GM12878 (cell line): ENCODE measurements around the gene ZMYND11. TPM values are rescaled to one million over a fixed set of nuclear protein-coding genes. Genes with fewer than 3 reads are reported as not detected.

Source experiments
- ATAC-seq: fragments of 200-7000 bp; cut with Tn5 transposase; 3 replicates; pipeline ENCODE4 v1.9.1; 2020; ENCODE audit warnings: mild to moderate bottlenecking, moderate library complexity
- BruUV-seq: library from RNA; stranded (reverse); fragments of 400-500 nt; replicated peaks from 2 replicates; lab custom pipeline; 2021; lab: Mats Ljungman, UMichigan
- CTCF ChIA-PET: fragments of 300-600 bp; sonication (Branson Sonifier 250); formaldehyde crosslinking; extraction: SDS; loops from one replicate; lab custom pipeline; 2021; ENCODE audit warnings: inconsistent platforms; lab: Yijun Ruan, JAX
- POLR2A ChIA-PET: fragments of 350-600 bp; formaldehyde crosslinking; extraction: SDS; loops from one replicate; lab custom pipeline; 2021; ENCODE audit warnings: inconsistent platforms; lab: Charles Lee
- RAD21 ChIA-PET: fragments of 300-600 bp; sonication (Branson Sonifier 250); formaldehyde crosslinking; loops from one replicate; lab custom pipeline; 2023; ENCODE audit warnings: antibody characterized with exemption; ENCODE audit not compliant: unreplicated experiment; lab: Charles Lee
- SMC1A ChIA-PET: fragments of 300-600 bp; sonication (Branson Sonifier 250); formaldehyde crosslinking; loops from one replicate; lab custom pipeline; 2023; ENCODE audit not compliant: unreplicated experiment, uncharacterized antibody; lab: Charles Lee
- DNase-seq: peaks from one replicate; pipeline ENCODE4 v3.0.0-alpha.2; 2011; ENCODE audit warnings: low read depth, low spot score
- FAIRE-seq: peaks from 3 replicates; lab custom pipeline; 2011; peaks lifted over from hg19 to GRCh38; lab: Jason Lieb, UNC
- H2AFZ ChIP-seq: 2 replicates; pipeline ENCODE4 v1.6.0; 2011; ENCODE audit warnings: low read depth, low read length, control low read depth; ENCODE audit not compliant: control insufficient read depth
- H3K27ac ChIP-seq: 2 replicates; pipeline ENCODE4 v1.5.1; 2011; ENCODE audit warnings: control low read depth; ENCODE audit not compliant: control insufficient read depth, insufficient read depth
- H3K27me3 ChIP-seq, 2 experiments: replicated peaks in 1 of 2; 2 replicates each; pipeline versions ENCODE4 v1.6.0 to v1.6.1; 2011; ENCODE audit warnings: low read length in 1 of 2; ENCODE audit not compliant: control insufficient read depth in 2 of 2, insufficient read depth in 2 of 2
- H3K36me3 ChIP-seq, 2 experiments: 2 replicates each; pipeline ENCODE4 v1.5.1; 2011; ENCODE audit warnings: low read length in 1 of 2; ENCODE audit not compliant: control insufficient read depth in 2 of 2, insufficient read depth in 2 of 2
- H3K4me1 ChIP-seq: 2 replicates; pipeline ENCODE4 v1.6.1; 2011; ENCODE audit warnings: mild to moderate bottlenecking, low read length, moderate library complexity, mixed read lengths; ENCODE audit not compliant: control insufficient read depth, insufficient read depth
- H3K4me2 ChIP-seq: 2 replicates; pipeline ENCODE4 v1.6.0; 2011; ENCODE audit warnings: control low read depth; ENCODE audit not compliant: control insufficient read depth, insufficient read depth
- H3K4me3 ChIP-seq: fragments of 200-600 bp; sonication (generic); 2 replicates; pipeline ENCODE4 v1.5.1; 2016
- H3K79me2 ChIP-seq: 2 replicates; pipeline ENCODE4 v1.6.0; 2011; ENCODE audit warnings: low read length; ENCODE audit not compliant: control insufficient read depth, insufficient read depth
- H3K9ac ChIP-seq: 2 replicates; pipeline ENCODE4 v1.8.0; 2011; ENCODE audit warnings: low read length, control low read depth, mixed read lengths; ENCODE audit not compliant: control insufficient read depth, insufficient read depth
- H3K9me3 ChIP-seq: replicated peaks from 3 replicates; pipeline ENCODE4 v1.5.1; 2011; ENCODE audit warnings: mild to moderate bottlenecking, low read length; ENCODE audit not compliant: control insufficient read depth, insufficient read depth
- H4K20me1 ChIP-seq: 2 replicates; pipeline ENCODE4 v1.6.0; 2011; ENCODE audit not compliant: control insufficient read depth, insufficient read depth
- CHD4 ChIP-seq: fragments of 200-600 bp; sonication (generic); IDR thresholded peaks from 2 replicates; pipeline ENCODE4 v1.6.1; 2016; ENCODE audit warnings: mild to moderate bottlenecking
- CREB1 ChIP-seq: IDR thresholded peaks from 2 replicates; pipeline ENCODE4 v1.6.1; 2012; ENCODE audit warnings: low read depth, mild to moderate bottlenecking, inconsistent platforms
- MYC ChIP-seq: IDR thresholded peaks from 2 replicates; pipeline ENCODE4 v1.6.1; 2011; ENCODE audit warnings: mild to moderate bottlenecking, low read length, moderate library complexity, inconsistent platforms; ENCODE audit not compliant: insufficient read depth, insufficient replicate concordance, insufficient read length, severe bottlenecking
- NFIC ChIP-seq: IDR thresholded peaks from 2 replicates; pipeline ENCODE4 v1.6.1; 2012; ENCODE audit warnings: low read depth, mild to moderate bottlenecking, inconsistent platforms, low read length, moderate library complexity
- NFYB ChIP-seq: IDR thresholded peaks from 2 replicates; pipeline ENCODE4 v1.6.1; 2011; ENCODE audit warnings: low read depth, mild to moderate bottlenecking, low read length, improper control_type of control experiment, moderate library complexity; ENCODE audit not compliant: insufficient read depth
- POLR2AphosphoS5 ChIP-seq: IDR thresholded peaks from 2 replicates; pipeline ENCODE4 v1.6.1; 2011; ENCODE audit warnings: mild to moderate bottlenecking, low read length, inconsistent platforms
- TAF1 ChIP-seq: IDR thresholded peaks from 2 replicates; pipeline ENCODE4 v1.6.1; 2011; ENCODE audit warnings: mild to moderate bottlenecking, low read depth, low read length, borderline replicate concordance
- USF2 ChIP-seq: IDR thresholded peaks from 2 replicates; pipeline ENCODE4 v1.6.1; 2011; ENCODE audit warnings: low read depth, low read length, improper control_type of control experiment, borderline replicate concordance
- WGBS: methylation state at CpG from one replicate; pipeline ENCODE4 v1.1.6; 2016; ENCODE audit warnings: low lambda C conversion rate; ENCODE audit not compliant: insufficient replicate concordance, insufficient coverage; ENCODE audit errors: missing lambda C conversion rate; 5-methylcytosine and 5-hydroxymethylcytosine counted together
- in situ Hi-C: fragments of 300-500 bp; cut with MboI; formaldehyde crosslinking; loops from 9 replicates; pipeline ENCODE4 v1.14.3; 2018; ENCODE audit warnings: mixed read lengths
- intact Hi-C: fragments of 100-400 bp; cut with micrococcal nuclease; formaldehyde crosslinking; loops from one replicate; pipeline ENCODE4 v1.14.2; 2022; ENCODE audit not compliant: unreplicated experiment
- polyA plus RNA-seq, 11 experiments: library from polyadenylated mRNA; depleted of rRNA in 4 of 11; unstranded in 6 of 11; stranded (reverse) in 5 of 11; fragments of >200 nt; fragmentation: Nextera tagmentation in 4 of 11; fragmentation: Illumina TruSeq in 1 of 11; extraction: Ambion mirVana in 4 of 11; extraction: Trizol in 1 of 11; gene quantifications; 1 replicate in 1 of 11; 2 replicates in 10 of 11; pipeline versions ENCODE4 v1.2.1 to v1.2.3, GENCODE V29; 2011 to 2016; ENCODE audit warnings: inconsistent platforms in 2 of 11, missing spikeins in 2 of 11, low read depth in 1 of 11
- total RNA-seq, 4 experiments: library from RNA; depleted of rRNA in 3 of 4; stranded (reverse); fragments of >200 nt in 3 of 4; fragmentation: Illumina TruSeq in 1 of 4; extraction: Trizol in 1 of 4; gene quantifications; 2 replicates each; pipeline versions ENCODE4 v1.2.1 to v1.2.3, GENCODE V29; 2013 to 2021
- TF ChIP-seq, protein P1 (sequence below): fragments of 450-650 bp; IDR thresholded peaks from 2 replicates; pipeline ENCODE4 v1.6.1; 2016; ENCODE audit warnings: mild to moderate bottlenecking

The ZMYND11 gene
- total and polyA plus RNA-seq, 10 of the 15 experiments (the other 5 are each of a cell fraction or from before 2014, with no cell fraction given) = 3.3 to 24.4 (median 13.1) TPM

DNA sequence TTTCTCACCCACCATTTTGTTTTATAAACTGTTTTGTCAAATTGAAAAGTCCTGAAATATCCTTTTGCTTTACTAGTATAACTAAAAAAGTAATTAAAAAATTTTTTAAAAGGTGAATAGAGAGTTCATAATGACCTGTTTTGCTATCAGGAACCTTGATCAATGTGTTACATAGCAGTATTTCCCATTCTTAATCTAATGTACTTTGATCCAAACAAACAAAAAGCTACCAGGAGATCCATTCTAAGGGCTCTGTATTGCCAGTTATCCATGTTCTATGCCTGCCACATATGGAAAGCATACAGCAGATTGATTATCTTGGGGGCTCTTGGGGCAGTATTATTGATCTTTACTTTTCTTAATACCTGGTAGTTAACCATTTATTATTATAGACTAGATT is 32.1 kb downstream of the ZMYND11 start:
- no peak overlapping the region for H3K9ac ChIP-seq
- H2AFZ ChIP-seq = no peak overlapping the region
- FAIRE-seq (no peak), ATAC-seq (no peak), DNase-seq (no peak)
- no peaks in the 10 kb centered on the region; the same call in none of the 2 replicates for H3K79me2 ChIP-seq
- intact Hi-C loops (no loop called here), in situ Hi-C loops (no loop called here)
- ChIA-PET CTCF (no interaction called here), SMC1A (no interaction called here), POLR2A (no interaction called here), RAD21 (no interaction called here)
- BruUV-seq = no TSS peak
- no peaks in the 10 kb centered on the region for H3K36me3 ChIP-seq
- H3K27ac ChIP-seq = no peak overlapping the region
- H4K20me1 ChIP-seq = no peaks in the 10 kb centered on the region
- no peak overlapping the region for H3K4me3 ChIP-seq
- TF ChIP-seq, protein P1, sequence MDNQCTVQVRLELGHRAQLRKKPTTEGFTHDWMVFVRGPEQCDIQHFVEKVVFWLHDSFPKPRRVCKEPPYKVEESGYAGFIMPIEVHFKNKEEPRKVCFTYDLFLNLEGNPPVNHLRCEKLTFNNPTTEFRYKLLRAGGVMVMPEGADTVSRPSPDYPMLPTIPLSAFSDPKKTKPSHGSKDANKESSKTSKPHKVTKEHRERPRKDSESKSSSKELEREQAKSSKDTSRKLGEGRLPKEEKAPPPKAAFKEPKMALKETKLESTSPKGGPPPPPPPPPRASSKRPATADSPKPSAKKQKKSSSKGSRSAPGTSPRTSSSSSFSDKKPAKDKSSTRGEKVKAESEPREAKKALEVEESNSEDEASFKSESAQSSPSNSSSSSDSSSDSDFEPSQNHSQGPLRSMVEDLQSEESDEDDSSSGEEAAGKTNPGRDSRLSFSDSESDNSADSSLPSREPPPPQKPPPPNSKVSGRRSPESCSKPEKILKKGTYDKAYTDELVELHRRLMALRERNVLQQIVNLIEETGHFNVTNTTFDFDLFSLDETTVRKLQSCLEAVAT = no peak
- H3K4me1 ChIP-seq = no peaks in the 10 kb centered on the region
- H3K27me3 ChIP-seq = no peaks in the 10 kb centered on the region
- peaks cover 2% of the 10 kb centered on the region; the same call in 2 of the 3 replicates for H3K9me3 ChIP-seq
- no peak overlapping the region for H3K4me2 ChIP-seq

- ChIA-PET RAD21 (no interaction called here), CTCF (no interaction called here), SMC1A (no interaction called here), POLR2A (no interaction called here)
- Histone ChIP-seq H3K36me3 (no peaks in the 10 kb centered on the region), H3K79me2 (no peaks in the 10 kb centered on the region), H2AFZ (no peak overlapping the region), H3K4me1 (no peaks in the 10 kb centered on the region), H3K9ac (no peak overlapping the region), H3K9me3 (no peaks in the 10 kb centered on the region; the same call in 2 of the 3 replicates), H4K20me1 (no peaks in the 10 kb centered on the region), H3K4me2 (no peak overlapping the region), H3K27ac (no peak overlapping the region), H3K4me3 (no peak overlapping the region), H3K27me3 (no peaks in the 10 kb centered on the region)
- no TSS peak for BruUV-seq
- TF ChIP-seq MYC (no peak), USF2 (no peak), TAF1 (no peak), POLR2AphosphoS5 (no peak), NFYB (no peak), NFIC (no peak), CHD4 (no peak), CREB1 (no peak)
- in situ Hi-C loops = no loop called here
- 94% methylated on average over 4 of the region's 4 CpGs for WGBS
- DNase-seq = no peak
- FAIRE-seq = no peak
- ATAC-seq = no peak
- intact Hi-C loops = no loop called here
These were observed 38.5 kb downstream of the ZMYND11 start for GRCh38 chr10:173741-174140.
